NCI-H345 treated with DMSO at 0.1 percent for 48 hours (cell line): Measurements from ENCODE around the gene GNS.
"Not testable (repeated sequence)": the region's sequence is repeated elsewhere in the genome, so short reads cannot be mapped to it uniquely, and the experiment has no call there.

ENCODE experiments used
- DNase-seq: peaks from one replicate; lab custom pipeline; 2025; ENCODE audit not compliant: unreplicated experiment; lab: John Stamatoyannopoulos, UW

The GNS gene

GRCh38 chr12:64780132-64780530 is 20.9 kb upstream of the GNS start:
- peak; percentile 37 for DNase-seq

GRCh38 chr12:64779354-64779974 is 20.3 kb upstream of the GNS start:
- no peak for DNase-seq

- not testable (repeated sequence) for DNase-seq
Observed at GRCh38 chr12:64775147-64775736, 16.0 kb upstream of the GNS start.

- no peak for DNase-seq
Observed at GRCh38 chr12:64773386-64773785, 14.2 kb upstream of the GNS start.

- DNase-seq: no peak
Observed at GRCh38 chr12:64767495-64767894, 8.3 kb upstream of the GNS start.

GRCh38 chr12:64760808-64761573 is 1.8 kb upstream of the GNS start:
- DNase-seq: no peak

- no peak for DNase-seq
Observed at GRCh38 chr12:64757771-64758170, 1.4 kb downstream of the GNS start.

GRCh38 chr12:64756376-64756775 is 2.8 kb downstream of the GNS start:
- DNase-seq: no peak

- no peak for DNase-seq
Observed at GRCh38 chr12:64753427-64753826, 5.8 kb downstream of the GNS start.

GRCh38 chr12:64752833-64753238 is 6.4 kb downstream of the GNS start:
- DNase-seq: no peak

- DNase-seq: no peak
Observed at GRCh38 chr12:64752032-64752431, 7.2 kb downstream of the GNS start.

- DNase-seq: no peak
Observed at GRCh38 chr12:64749461-64750200, 9.6 kb downstream of the GNS start.

GRCh38 chr12:64747695-64748094 is 11.5 kb downstream of the GNS start:
- DNase-seq: no peak

- DNase-seq: no peak
Observed at GRCh38 chr12:64746663-64747062, 12.5 kb downstream of the GNS start.

- DNase-seq: peak; percentile 11
Observed at GRCh38 chr12:64745980-64746379, 13.2 kb downstream of the GNS start.

- DNase-seq: no peak
Observed at GRCh38 chr12:64745259-64745807, 13.9 kb downstream of the GNS start.

GRCh38 chr12:64744422-64745258 is 14.6 kb downstream of the GNS start:
- DNase-seq: no peak

GRCh38 chr12:64743206-64743605 is 16.0 kb downstream of the GNS start:
- DNase-seq: no peak

GRCh38 chr12:64742416-64742815 is 16.8 kb downstream of the GNS start:
- DNase-seq: no peak

GRCh38 chr12:64740646-64741045 is 18.6 kb downstream of the GNS start:
- no peak for DNase-seq
